Activated naive CD8-positive, alpha-beta T cell treated with anti-CD3 and anti-CD28 coated beads for 36 hours (primary cell): Measurements from ENCODE around the gene ERBB4. TPM values are rescaled to one million over a fixed set of nuclear protein-coding genes. Genes with fewer than 3 reads are reported as not detected.

Source experiments
- DNase-seq: peaks from one replicate; pipeline ENCODE4 v3.0.0; 2021
- H3K27ac Mint-ChIP-seq: one replicate; pipeline ENCODE4 v1.8.0; 2022; ENCODE audit warnings: mild to moderate bottlenecking, moderate library complexity, mixed read lengths
- H3K27me3 Mint-ChIP-seq: one replicate; pipeline ENCODE4 v1.8.0; 2022; ENCODE audit warnings: mild to moderate bottlenecking, mixed read lengths
- H3K36me3 Mint-ChIP-seq: one replicate; pipeline ENCODE4 v1.8.0; 2021; ENCODE audit warnings: mild to moderate bottlenecking, mixed read lengths
- H3K4me1 Mint-ChIP-seq: one replicate; pipeline ENCODE4 v1.8.0; 2021; ENCODE audit warnings: mixed read lengths
- H3K4me3 Mint-ChIP-seq: one replicate; pipeline ENCODE4 v1.8.0; 2022; ENCODE audit warnings: mild to moderate bottlenecking, moderate library complexity, mixed read lengths
- H3K9me3 Mint-ChIP-seq: one replicate; pipeline ENCODE4 v1.8.0; 2022; ENCODE audit warnings: mixed read lengths
- total RNA-seq, 2 experiments: library from RNA; stranded (reverse); gene quantifications; one replicate each; pipeline ENCODE4 v1.2.3, GENCODE V29; 2021

ERBB4 gene
- total RNA-seq, 2 experiments from 2014 or later = not detected

DNA sequence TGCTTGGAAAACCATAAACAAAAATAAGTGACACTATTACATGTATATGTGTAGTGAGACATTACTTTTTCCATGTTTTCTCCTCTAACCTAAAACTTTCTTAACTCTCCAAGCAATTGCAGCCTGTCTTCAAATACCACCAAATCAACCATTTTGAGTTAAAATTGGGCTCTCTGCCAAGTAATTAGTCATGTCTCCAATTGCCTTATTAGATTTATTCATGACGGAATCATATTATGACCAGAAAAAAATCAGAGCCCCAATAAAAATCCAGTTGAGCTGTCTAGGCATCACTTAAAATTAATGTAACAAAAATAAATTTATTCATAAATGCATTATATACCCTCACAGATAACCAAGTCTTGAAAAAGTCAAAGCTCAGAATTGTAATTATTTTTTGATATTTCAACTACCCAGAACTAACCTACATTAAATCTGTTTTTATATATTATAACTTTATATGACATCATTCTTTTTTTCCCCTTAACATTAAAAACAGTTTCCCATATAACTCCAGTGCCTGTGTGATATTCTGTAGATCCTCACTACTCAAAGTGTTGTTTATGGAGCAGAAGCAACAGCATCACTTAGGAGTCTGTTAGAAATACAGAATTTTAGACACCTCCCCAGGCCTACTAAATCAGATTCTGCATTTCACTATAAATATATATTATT, 157.0 kb downstream of the ERBB4 start:
- H3K27me3 Mint-ChIP-seq = no peaks in the 10 kb centered on the region
- H3K9me3 Mint-ChIP-seq = no peaks in the 10 kb centered on the region
- no peak overlapping the region for H3K4me3 Mint-ChIP-seq
- no peaks in the 10 kb centered on the region for H3K4me1 Mint-ChIP-seq
- no peak overlapping the region for H3K27ac Mint-ChIP-seq
- H3K36me3 Mint-ChIP-seq = no peaks in the 10 kb centered on the region
- no peak for DNase-seq

DNA sequence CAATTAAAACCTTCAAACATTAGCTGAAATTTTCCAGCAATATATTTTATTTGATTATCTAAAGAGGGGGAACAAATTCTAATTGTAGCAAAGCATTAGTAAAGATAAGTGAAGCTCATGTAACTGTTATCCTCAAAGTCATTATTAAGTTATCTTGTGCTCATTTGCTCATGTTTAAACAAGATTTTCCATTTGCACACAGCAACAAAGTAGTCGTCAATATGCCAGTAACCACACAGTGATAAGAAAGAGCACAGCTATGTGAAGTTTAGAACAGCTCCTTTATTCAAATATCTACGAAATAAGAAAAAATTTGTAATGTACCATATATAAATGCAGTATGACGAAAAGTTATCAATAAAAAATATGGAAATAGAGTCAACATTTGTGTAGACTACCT, 159.5 kb downstream of the ERBB4 start:
- Mint-ChIP-seq H3K27me3 (no peaks in the 10 kb centered on the region), H3K4me3 (no peak overlapping the region), H3K9me3 (no peaks in the 10 kb centered on the region), H3K4me1 (no peaks in the 10 kb centered on the region), H3K27ac (no peak overlapping the region), H3K36me3 (no peaks in the 10 kb centered on the region)
- no peak for DNase-seq

DNA sequence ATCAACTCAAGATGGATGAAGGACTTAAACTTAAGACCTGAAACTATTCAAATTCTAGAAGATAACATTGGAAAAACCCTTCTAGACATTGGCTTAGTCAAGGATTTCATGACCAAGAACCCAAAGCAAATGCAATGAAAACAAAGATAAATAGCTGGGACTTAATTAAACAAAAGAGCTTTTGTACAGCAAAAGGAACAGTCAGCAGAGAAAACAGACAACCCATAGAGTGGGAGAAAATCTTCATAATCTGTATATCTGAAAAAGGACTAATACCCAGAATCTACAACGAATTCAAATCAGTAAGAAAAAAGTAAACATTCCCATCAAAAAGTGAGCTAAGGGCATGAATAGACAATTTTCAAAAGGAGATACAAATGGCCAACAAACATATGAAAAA, 171.2 kb downstream of the ERBB4 start:
- Mint-ChIP-seq H3K4me1 (no peaks in the 10 kb centered on the region), H3K9me3 (no peaks in the 10 kb centered on the region)

DNA sequence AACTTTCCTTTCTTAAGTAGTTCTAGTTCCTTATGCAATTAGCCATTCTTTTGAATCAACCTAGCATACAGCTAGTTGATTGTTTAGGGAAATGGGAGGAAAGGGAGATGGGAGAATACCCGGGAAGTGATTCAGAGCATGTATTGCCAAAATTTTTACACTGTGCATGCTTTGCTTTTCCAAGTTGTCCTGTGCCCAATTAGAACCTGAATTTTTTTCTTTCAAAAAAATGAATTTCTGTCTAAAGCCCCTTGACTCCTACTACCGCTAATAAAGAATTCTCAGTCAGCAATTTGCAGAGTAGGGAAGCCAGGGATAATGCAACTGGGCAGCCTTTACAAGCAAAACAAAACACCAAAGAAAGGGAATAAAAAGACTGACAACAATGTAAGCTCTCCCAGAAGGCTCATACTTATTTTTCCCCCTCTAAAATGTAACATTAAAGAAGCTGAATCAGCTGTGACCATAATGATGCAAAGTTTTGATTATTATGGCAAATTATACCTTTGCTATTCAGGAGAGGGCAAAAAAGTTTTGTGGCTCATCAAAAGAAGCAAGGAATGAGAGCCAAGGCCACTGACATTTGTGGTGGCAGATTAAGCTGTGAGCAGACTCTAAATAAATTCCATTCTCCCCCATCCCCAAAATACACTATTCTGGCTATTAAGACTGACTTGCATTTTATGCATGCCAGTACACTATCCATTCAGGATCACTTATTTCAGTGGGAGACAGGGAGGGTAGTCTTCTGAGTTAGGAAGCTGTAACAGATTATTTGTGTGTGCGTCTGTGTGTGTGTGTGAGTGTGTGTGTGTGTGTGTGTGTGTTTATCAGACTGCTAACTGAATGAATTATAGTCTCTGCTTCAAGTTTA, 174.3 kb downstream of the ERBB4 start:
- H3K4me1 Mint-ChIP-seq = no peaks in the 10 kb centered on the region
- H3K27ac Mint-ChIP-seq = no peak overlapping the region
- no peaks in the 10 kb centered on the region for H3K9me3 Mint-ChIP-seq
- no peak for DNase-seq
- H3K4me3 Mint-ChIP-seq = no peak overlapping the region
- H3K36me3 Mint-ChIP-seq = no peaks in the 10 kb centered on the region
- H3K27me3 Mint-ChIP-seq = no peaks in the 10 kb centered on the region

More for the DNA sequence above, 171.2 kb downstream of the ERBB4 start:
- no peak overlapping the region for H3K4me3 Mint-ChIP-seq
- H3K27me3 Mint-ChIP-seq = no peaks in the 10 kb centered on the region
- H3K36me3 Mint-ChIP-seq = no peaks in the 10 kb centered on the region
- no peak for DNase-seq
- no peak overlapping the region for H3K27ac Mint-ChIP-seq

DNA sequence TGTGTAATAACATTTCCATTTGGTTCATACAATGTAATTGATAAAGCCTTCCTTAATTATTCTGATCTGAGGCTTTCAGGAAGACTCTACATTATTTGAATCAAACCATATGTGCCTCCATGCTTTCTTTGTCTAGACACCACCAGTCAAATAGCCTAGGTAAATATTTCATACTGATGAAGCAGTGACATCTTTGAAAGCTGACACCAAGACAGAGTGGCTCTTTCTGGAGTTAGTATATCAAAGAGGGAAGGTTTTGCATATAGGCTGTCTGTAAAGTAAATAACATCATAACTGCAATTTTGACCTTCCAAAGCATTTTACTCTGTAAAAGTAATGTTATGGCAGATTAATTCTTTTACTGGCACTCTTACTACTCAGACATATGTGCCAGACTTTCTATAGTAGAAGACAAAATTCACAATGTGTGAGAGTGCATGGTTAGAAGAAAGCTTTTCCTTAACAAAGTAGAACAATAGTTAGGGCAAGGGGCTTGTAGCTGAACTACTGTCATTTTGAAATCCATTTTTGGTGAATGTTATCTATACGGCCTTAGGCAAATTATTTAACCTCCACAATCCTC, 177.3 kb downstream of the ERBB4 start:
- no peak overlapping the region for H3K27ac Mint-ChIP-seq
- DNase-seq = no peak
- H3K36me3 Mint-ChIP-seq = no peaks in the 10 kb centered on the region
- no peaks in the 10 kb centered on the region for H3K27me3 Mint-ChIP-seq
- no peaks in the 10 kb centered on the region for H3K4me1 Mint-ChIP-seq
- no peaks in the 10 kb centered on the region for H3K9me3 Mint-ChIP-seq
- no peak overlapping the region for H3K4me3 Mint-ChIP-seq

DNA sequence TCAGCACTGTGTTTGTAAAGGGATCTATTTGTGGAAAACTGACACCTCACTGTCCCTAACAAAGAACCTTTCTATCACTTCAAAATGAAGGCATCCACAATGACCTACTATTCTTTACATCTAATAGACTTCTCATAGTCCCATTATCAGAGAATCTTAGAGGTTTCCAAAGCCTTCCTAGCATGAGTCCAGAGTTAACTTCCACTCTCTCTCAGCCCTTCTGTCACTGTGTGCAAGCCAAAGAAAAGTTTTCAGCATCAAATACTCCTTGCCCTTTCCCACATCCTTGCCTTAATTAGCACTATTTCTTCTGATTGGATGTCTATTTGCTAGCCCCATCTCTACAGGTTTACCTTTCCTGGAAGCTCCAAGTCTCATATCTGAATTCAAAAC, 178.5 kb downstream of the ERBB4 start:
- no peaks in the 10 kb centered on the region for H3K4me1 Mint-ChIP-seq
- no peak overlapping the region for H3K4me3 Mint-ChIP-seq
- H3K36me3 Mint-ChIP-seq = no peaks in the 10 kb centered on the region
- no peaks in the 10 kb centered on the region for H3K9me3 Mint-ChIP-seq
- no peaks in the 10 kb centered on the region for H3K27me3 Mint-ChIP-seq
- DNase-seq = no peak
- H3K27ac Mint-ChIP-seq = no peak overlapping the region

DNA sequence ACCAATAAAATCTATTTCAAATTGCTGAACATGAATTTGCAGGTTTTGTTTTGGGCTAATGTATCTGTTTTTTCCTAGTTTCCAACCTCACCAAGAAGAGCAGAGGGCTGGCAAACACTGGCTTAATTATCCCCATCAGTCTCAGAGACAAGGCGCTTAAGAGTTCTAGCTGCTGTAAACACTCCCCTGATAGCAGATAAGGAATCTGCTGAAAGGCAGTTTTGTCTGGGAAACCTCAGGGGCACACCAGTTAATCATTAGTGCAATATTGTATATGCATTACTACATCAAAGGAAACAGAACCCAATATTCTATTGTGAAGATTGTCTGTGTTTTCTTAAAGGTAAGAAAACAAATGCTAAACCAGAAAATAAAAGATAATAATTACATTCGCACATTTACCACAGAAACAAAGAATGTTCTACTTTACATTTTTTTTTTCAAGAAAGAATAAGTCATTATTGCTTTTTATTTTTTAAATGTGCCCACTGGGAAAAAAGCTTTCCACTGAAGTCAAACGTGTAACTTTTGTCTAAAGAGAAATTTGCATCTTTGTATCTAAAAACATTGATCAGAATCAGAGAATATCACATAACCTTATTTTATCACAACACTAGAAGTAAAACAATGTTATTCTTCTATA, 179.1 kb downstream of the ERBB4 start:
- H3K4me1 Mint-ChIP-seq = no peaks in the 10 kb centered on the region

DNA sequence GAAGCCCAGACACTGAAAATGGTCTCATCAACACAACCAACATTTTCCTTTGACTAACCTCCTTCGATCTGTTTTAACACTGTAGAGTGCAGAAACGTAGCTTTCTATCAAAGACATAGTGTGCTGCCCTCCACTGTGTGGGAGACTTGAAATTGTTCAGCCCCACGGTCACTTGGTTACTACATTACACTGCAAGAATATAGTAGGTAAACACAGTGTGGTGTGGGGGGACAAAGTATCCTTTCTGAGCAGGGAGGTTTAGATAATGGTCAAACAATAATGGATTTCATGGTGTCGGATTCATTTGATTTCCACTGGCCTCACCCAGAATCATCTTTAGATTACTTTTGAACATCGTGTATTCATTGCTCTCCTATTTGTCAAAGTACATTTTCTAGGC, 181.0 kb downstream of the ERBB4 start:
- H3K9me3 Mint-ChIP-seq = no peaks in the 10 kb centered on the region
- H3K36me3 Mint-ChIP-seq = no peaks in the 10 kb centered on the region
- DNase-seq = no peak
- H3K27me3 Mint-ChIP-seq = no peaks in the 10 kb centered on the region
- no peak overlapping the region for H3K27ac Mint-ChIP-seq
- no peak overlapping the region for H3K4me3 Mint-ChIP-seq
- H3K4me1 Mint-ChIP-seq = no peaks in the 10 kb centered on the region

More for the DNA sequence above, 179.1 kb downstream of the ERBB4 start:
- H3K36me3 Mint-ChIP-seq = no peaks in the 10 kb centered on the region
- no peak overlapping the region for H3K4me3 Mint-ChIP-seq
- no peak for DNase-seq
- no peaks in the 10 kb centered on the region for H3K9me3 Mint-ChIP-seq
- no peaks in the 10 kb centered on the region for H3K27me3 Mint-ChIP-seq
- H3K27ac Mint-ChIP-seq = no peak overlapping the region

DNA sequence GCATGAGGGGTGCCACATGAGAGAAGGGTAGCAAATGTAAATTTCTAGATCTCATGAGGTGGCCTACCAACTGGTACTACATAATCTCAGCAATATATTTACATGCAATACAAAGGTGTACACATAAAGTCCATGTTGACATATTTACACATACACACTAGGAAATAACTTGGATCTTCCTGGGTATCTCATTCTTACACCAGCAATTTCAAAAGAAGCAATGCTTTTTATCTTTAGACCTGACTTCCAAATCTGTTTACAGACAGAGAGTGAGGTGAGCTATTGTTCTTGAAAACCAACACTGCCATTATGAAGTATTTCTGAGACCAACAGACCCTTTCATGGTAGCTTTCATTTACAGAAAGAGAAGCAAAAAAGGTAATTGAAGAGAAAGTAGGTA, 184.2 kb downstream of the ERBB4 start:
- H3K27me3 Mint-ChIP-seq = no peaks in the 10 kb centered on the region
- H3K36me3 Mint-ChIP-seq = no peaks in the 10 kb centered on the region
- H3K4me1 Mint-ChIP-seq = no peaks in the 10 kb centered on the region
- no peak for DNase-seq
- no peak overlapping the region for H3K27ac Mint-ChIP-seq
- no peak overlapping the region for H3K4me3 Mint-ChIP-seq
- H3K9me3 Mint-ChIP-seq = no peaks in the 10 kb centered on the region

DNA sequence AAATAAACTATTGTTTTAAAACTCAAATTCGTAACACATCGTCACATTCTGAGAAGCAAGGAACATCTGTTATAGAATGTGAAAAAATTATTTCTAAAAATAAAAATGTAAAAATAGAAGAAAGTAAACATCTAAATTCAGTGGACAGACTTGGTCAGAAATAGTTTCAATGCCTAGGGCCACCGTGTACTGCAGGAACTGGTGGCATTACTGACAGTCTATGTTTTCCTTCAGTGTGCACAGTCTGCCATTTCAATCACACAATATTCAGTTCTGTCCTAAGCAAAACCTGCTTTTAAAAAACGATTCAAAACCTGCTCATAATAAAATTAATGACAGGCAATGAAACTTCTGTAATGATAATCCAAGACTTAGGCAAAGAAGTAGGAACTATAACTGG, 190.1 kb downstream of the ERBB4 start:
- Mint-ChIP-seq H3K4me1 (no peaks in the 10 kb centered on the region), H3K27me3 (no peaks in the 10 kb centered on the region), H3K4me3 (no peak overlapping the region), H3K36me3 (no peaks in the 10 kb centered on the region), H3K9me3 (no peaks in the 10 kb centered on the region), H3K27ac (no peak overlapping the region)
- DNase-seq = no peak

DNA sequence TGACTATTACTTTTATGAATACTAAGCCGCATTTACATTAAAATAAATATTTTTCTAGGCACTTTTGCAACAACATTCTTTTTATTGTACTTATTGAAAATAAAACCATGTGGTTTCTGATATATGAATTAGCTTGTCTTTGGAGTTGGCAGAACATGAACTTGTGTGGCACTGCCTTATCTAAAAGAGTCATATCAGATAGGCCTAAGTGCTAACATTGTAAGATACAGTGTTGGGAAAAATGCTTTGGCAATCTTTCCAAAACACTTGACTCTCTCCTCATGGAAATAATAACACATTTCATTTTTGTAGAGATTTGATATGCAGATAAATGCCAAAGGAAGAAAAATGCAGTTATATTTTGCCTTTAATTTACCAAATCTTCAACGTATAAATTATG, 191.7 kb downstream of the ERBB4 start:
- Mint-ChIP-seq H3K36me3 (no peaks in the 10 kb centered on the region), H3K4me3 (no peak overlapping the region), H3K4me1 (no peaks in the 10 kb centered on the region), H3K27me3 (no peaks in the 10 kb centered on the region), H3K9me3 (peaks cover 1% of the 10 kb centered on the region), H3K27ac (no peak overlapping the region)
- no peak for DNase-seq

DNA sequence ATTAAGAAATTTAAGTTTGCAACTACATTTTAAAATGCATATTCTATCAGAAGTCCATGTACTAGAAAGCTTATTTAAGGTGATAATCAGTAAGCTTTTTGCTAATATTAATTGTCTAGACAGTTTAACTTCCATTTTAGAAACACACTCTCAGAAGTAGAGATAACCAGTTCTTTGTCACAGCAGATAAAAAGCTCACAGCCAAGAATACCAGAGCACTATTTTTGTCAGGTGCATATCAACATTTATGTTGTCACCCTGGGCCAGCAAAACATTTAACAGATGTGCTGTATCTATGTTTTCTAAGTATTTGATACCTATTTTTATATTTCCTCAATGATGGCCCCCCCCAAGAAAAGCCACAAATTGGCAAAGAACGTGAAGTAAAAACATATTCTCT, 192.6 kb downstream of the ERBB4 start:
- DNase-seq = no peak
- peaks cover 1% of the 10 kb centered on the region for H3K9me3 Mint-ChIP-seq
- H3K27ac Mint-ChIP-seq = no peak overlapping the region
- H3K4me1 Mint-ChIP-seq = no peaks in the 10 kb centered on the region
- H3K27me3 Mint-ChIP-seq = no peaks in the 10 kb centered on the region
- H3K36me3 Mint-ChIP-seq = no peaks in the 10 kb centered on the region
- H3K4me3 Mint-ChIP-seq = no peak overlapping the region

DNA sequence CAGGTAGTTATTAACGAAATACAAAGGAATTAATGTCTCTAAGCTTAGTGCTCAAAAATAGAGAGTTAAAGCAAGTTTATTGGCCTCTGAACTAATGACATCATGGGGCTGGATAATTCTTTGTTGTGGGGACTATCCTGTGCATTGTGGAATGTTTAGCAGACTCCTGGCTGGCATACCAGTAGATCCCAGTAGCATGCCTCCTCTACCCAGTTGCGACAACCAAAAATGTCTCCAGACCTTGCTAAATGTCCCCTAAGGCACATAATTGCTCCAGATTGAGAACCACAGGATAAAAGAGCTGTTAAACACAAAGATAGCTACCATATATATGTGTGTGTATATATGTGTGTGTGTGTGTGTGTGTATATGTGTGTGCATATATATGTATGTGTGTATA, 194.5 kb downstream of the ERBB4 start:
- Mint-ChIP-seq H3K36me3 (no peaks in the 10 kb centered on the region), H3K27ac (no peak overlapping the region), H3K9me3 (peaks cover 1% of the 10 kb centered on the region), H3K27me3 (no peaks in the 10 kb centered on the region), H3K4me1 (no peaks in the 10 kb centered on the region), H3K4me3 (no peak overlapping the region)
- no peak for DNase-seq

DNA sequence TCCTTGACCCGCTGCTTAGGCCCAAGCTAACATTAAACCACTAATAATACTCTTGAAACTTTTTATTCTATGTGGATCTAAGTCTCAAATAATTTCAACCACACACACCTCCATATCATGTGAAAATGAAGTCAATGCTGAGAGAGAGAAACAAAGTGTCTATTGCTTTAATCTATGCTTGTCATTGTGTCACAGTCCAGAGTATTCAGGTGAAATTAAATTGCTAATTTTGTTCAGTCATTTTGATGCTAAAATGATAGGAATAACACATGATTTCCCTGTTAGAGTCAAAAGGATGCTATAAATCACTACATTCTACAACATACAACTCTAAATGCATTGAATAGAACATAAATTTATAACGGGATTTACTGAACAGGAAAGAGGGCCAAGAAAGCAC, 195.4 kb downstream of the ERBB4 start:
- no peak for DNase-seq
- Mint-ChIP-seq H3K27ac (no peak overlapping the region), H3K4me3 (no peak overlapping the region), H3K9me3 (peaks cover 1% of the 10 kb centered on the region), H3K36me3 (no peaks in the 10 kb centered on the region), H3K27me3 (no peaks in the 10 kb centered on the region), H3K4me1 (no peaks in the 10 kb centered on the region)
